ENCODE data around the gene CPSF6.

- TF ChIP-seq POLR2A (IDR thresholded peaks at IDR 0.05; ENCODE audit: low read depth, low read length): no peak
- no peak for TF ChIP-seq TAF1 (IDR thresholded peaks at IDR 0.05; ENCODE audit: low read depth, low read length)
Observed at GRCh38 chr12:69252033-69252432, 12.7 kb downstream of the CPSF6 start.
